CD4-positive, alpha-beta T cell (primary cell): ENCODE results near the gene NISCH. TPM values are rescaled to one million over a fixed set of nuclear protein-coding genes. Genes with fewer than 3 reads are reported as not detected.
A peak's percentile ranks its signal among the peaks of the same experiment; 100 is the strongest.

Experiments
- ATAC-seq: fragments of 200-7000 bp; cut with Tn5 transposase; one replicate; pipeline ENCODE4 v1.10.0; 2022; ENCODE audit warnings: mild to moderate bottlenecking; ENCODE audit not compliant: poor library complexity
- CTCF ChIA-PET: fragments of 350-600 bp; sonication (Branson Sonifier 250); formaldehyde crosslinking; loops from one replicate; lab custom pipeline; 2021; ENCODE audit warnings: antibody characterized with exemption, inconsistent platforms; lab: Charles Lee
- POLR2A ChIA-PET: fragments of 350-600 bp; sonication (Branson Sonifier 250); formaldehyde crosslinking; loops from one replicate; lab custom pipeline; 2021; ENCODE audit warnings: antibody characterized with exemption, inconsistent platforms; lab: Charles Lee
- DNase-seq, 14 experiments: peaks; one replicate each; pipeline ENCODE4 v3.0.0-alpha.2; 2013 to 2020; ENCODE audit warnings: mixed read lengths in 2 of 14
- H3K27ac ChIP-seq, 2 donors: one replicate each; pipeline versions ENCODE4 v1.5.1 to v1.7.0; 2013; ENCODE audit warnings: low read length in 2 of 2, low read depth in 1 of 2, mild to moderate bottlenecking in 1 of 2
- H3K27me3 ChIP-seq, 2 experiments: 1 replicate in 1 of 2; 2 replicates in 1 of 2; pipeline versions ENCODE4 v1.6.1 to v1.7.0; 2013; ENCODE audit warnings: low read length in 2 of 2, control low read depth in 1 of 2, mild to moderate bottlenecking in 1 of 2, moderate library complexity in 1 of 2; ENCODE audit not compliant: insufficient read depth in 2 of 2, control insufficient read depth in 1 of 2
- H3K36me3 ChIP-seq: one replicate; pipeline ENCODE4 v1.6.1; 2013; ENCODE audit warnings: low read length, control low read depth; ENCODE audit not compliant: insufficient read depth
- H3K4me1 ChIP-seq: one replicate; pipeline ENCODE4 v1.6.1; 2013; ENCODE audit warnings: low read length, control low read depth; ENCODE audit not compliant: insufficient read depth
- H3K4me3 ChIP-seq: one replicate; pipeline ENCODE4 v1.5.1; 2013; ENCODE audit warnings: mild to moderate bottlenecking, low read length, moderate library complexity
- H3K9me3 ChIP-seq, 2 experiments: 1 replicate in 1 of 2; 2 replicates in 1 of 2; pipeline versions ENCODE4 v1.6.1 to v1.7.0; 2013; ENCODE audit warnings: low read length in 2 of 2, mild to moderate bottlenecking in 2 of 2, control low read depth in 1 of 2, moderate library complexity in 1 of 2; ENCODE audit not compliant: control insufficient read depth in 1 of 2, insufficient read depth in 1 of 2
- H3K27ac Mint-ChIP-seq: one replicate; pipeline ENCODE4 v1.8.0; 2020; ENCODE audit warnings: mixed read lengths
- H3K27me3 Mint-ChIP-seq: one replicate; pipeline ENCODE4 v1.8.0; 2021; ENCODE audit warnings: mixed read lengths
- H3K36me3 Mint-ChIP-seq: one replicate; pipeline ENCODE4 v1.8.0; 2021; ENCODE audit warnings: low read depth, mixed read lengths
- H3K4me1 Mint-ChIP-seq: one replicate; pipeline ENCODE4 v1.8.0; 2021; ENCODE audit warnings: low read depth, mixed read lengths
- H3K4me3 Mint-ChIP-seq: one replicate; pipeline ENCODE4 v1.8.0; 2020; ENCODE audit warnings: mild to moderate bottlenecking, mixed read lengths
- H3K9me3 Mint-ChIP-seq: one replicate; pipeline ENCODE4 v1.8.0; 2020; ENCODE audit warnings: mixed read lengths
- intact Hi-C, 2 experiments: fragments of 100-400 bp; cut with DNase I in 1 of 2; cut with micrococcal nuclease in 1 of 2; formaldehyde crosslinking; loops; one replicate each; pipeline versions ENCODE4 v1.15.1 to v1.9.0; 2023 to 2025; cut with DNase I, micrococcal nuclease
- total RNA-seq, 174 experiments: library from RNA in 2 of 174; stranded (reverse) in 2 of 174; gene quantifications; one replicate each; pipeline ENCODE4 v1.2.3 and lab custom pipeline; 2021 to 2026
- TF ChIP-seq, protein P1 (sequence below): fragments of 200-600 bp; IDR thresholded peaks from one replicate; pipeline ENCODE4 v1.8.0; 2022; ENCODE audit warnings: antibody characterized with exemption, mild to moderate bottlenecking

The NISCH gene
- total RNA-seq, 2 experiments from 2014 or later: 160 to 163 TPM

DNA sequence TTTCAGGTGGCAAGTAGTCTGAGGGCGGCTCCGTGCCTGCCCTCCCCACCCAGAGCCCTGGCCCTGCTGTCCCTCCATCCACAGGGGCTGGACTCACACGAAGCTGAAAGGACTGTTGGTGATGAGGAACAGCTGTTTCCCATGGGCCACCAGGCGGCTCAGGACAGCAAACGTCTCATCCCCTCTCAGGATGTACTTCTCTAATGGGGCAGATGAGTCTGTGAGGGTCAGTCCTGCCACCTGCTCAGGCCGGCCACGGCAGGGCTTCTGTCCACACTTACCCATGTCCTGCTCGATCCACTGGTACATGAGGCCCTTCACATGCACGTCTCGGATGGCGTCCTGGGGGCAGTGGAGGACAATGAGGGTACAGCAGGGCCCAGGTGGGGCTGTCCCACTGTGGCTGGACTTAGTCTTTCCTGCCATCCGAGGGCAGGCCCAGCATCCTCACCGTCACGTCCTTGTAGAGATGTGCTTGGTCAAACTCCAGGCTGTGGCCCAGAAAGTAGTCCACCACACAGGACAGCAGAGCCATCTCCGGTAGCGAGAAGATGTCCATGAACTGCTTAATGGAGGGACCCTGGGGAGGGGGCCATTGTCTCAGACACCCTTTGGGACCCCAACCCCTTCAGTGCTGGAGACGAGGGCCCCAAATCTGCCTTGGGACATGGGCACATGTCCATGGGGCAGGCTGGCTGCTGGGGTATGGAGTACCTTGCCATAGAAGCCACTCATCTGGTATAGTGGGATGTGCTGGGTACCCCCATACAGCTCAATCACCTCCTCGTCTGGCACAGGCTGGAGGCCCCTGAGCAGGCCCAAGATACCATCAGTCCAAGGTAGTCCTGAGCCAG lies 72.6 kb downstream of the NISCH start:
- H3K27ac Mint-ChIP-seq: no peak overlapping the region
- H3K4me1 Mint-ChIP-seq: no peaks in the 10 kb centered on the region
- Histone ChIP-seq H3K4me1 (peaks cover 12% of the 10 kb centered on the region), H3K27ac (no peak overlapping the region), H3K9me3 (no peaks in the 10 kb centered on the region), H3K27me3 (peaks cover 0 to 3% of the 10 kb centered on the region in 2 experiments), H3K4me3 (no peak overlapping the region), H3K36me3 (no peaks in the 10 kb centered on the region)
- intact Hi-C loops: no loop called here
- no peaks in the 10 kb centered on the region for H3K9me3 Mint-ChIP-seq
- CTCF ChIA-PET: no interaction called here
- no peak overlapping the region for H3K4me3 Mint-ChIP-seq
- H3K36me3 Mint-ChIP-seq: no peaks in the 10 kb centered on the region
- TF ChIP-seq, protein P1, sequence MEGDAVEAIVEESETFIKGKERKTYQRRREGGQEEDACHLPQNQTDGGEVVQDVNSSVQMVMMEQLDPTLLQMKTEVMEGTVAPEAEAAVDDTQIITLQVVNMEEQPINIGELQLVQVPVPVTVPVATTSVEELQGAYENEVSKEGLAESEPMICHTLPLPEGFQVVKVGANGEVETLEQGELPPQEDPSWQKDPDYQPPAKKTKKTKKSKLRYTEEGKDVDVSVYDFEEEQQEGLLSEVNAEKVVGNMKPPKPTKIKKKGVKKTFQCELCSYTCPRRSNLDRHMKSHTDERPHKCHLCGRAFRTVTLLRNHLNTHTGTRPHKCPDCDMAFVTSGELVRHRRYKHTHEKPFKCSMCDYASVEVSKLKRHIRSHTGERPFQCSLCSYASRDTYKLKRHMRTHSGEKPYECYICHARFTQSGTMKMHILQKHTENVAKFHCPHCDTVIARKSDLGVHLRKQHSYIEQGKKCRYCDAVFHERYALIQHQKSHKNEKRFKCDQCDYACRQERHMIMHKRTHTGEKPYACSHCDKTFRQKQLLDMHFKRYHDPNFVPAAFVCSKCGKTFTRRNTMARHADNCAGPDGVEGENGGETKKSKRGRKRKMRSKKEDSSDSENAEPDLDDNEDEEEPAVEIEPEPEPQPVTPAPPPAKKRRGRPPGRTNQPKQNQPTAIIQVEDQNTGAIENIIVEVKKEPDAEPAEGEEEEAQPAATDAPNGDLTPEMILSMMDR: no peak
- POLR2A ChIA-PET: interaction anchor here (0.5 kb wide), 1 partner anchor 189 kb away, joined by 3 read pairs; no protein-coding TSS in a partner anchor
- ATAC-seq (no peak), DNase-seq (no peak)
- H3K27me3 Mint-ChIP-seq: no peaks in the 10 kb centered on the region

DNA sequence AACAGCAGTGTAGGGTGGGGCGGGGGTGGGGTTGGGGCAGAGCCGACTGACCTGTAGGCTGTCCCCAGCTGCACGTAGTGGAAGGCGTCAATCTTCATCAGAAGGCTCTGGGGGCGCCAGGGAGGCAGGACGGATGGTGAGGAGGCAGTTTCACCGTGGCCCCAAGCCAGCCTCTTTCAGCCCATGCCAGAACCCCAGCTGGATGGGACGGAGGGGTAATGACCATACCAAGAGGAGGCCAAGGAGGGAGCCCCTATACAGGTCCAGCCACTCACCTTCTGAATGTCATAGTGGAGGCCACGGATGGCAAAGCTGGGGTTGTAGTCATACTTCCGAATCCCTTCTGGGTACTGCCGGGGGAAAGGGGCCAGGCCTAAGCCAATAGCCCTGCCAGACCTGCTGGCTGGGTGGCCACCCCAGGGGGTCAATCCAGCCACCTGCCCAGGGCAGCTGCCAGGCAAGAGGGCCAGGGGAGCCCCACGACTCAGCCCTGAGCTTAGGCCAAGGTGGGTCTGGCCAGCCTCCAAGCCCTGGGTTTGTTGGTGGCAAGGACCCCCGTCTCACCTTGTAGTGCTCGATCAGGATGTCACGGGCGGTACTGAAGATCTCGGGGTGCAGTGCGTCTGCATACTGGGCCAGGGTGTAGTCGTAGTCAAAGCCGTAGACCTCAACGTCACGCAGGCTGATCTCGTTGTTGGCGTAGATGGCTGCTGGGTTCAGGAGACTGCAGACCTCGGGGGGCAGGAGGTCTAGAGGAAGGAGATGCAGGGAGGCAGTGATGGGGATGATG lies 73.4 kb downstream of the NISCH start:
- peaks cover 15% of the 10 kb centered on the region for H3K4me1 ChIP-seq
- no peaks in the 10 kb centered on the region for H3K27me3 Mint-ChIP-seq
- H3K4me1 Mint-ChIP-seq: no peaks in the 10 kb centered on the region
- TF ChIP-seq, protein P1: no peak
- ChIA-PET POLR2A (no interaction called here), CTCF (no interaction called here)
- H3K9me3 Mint-ChIP-seq: no peaks in the 10 kb centered on the region
- H3K27ac Mint-ChIP-seq: no peak overlapping the region
- no peaks in the 10 kb centered on the region for H3K36me3 Mint-ChIP-seq
- DNase-seq: no peak
- H3K27ac ChIP-seq: no peak overlapping the region
- no peak overlapping the region for H3K4me3 Mint-ChIP-seq
- no peak overlapping the region for H3K4me3 ChIP-seq
- intact Hi-C loops: no loop called here
- no peak for ATAC-seq
- H3K27me3 ChIP-seq: peaks cover 0 to 3% of the 10 kb centered on the region in 2 experiments
- H3K9me3 ChIP-seq: no peaks in the 10 kb centered on the region
- no peaks in the 10 kb centered on the region for H3K36me3 ChIP-seq

DNA sequence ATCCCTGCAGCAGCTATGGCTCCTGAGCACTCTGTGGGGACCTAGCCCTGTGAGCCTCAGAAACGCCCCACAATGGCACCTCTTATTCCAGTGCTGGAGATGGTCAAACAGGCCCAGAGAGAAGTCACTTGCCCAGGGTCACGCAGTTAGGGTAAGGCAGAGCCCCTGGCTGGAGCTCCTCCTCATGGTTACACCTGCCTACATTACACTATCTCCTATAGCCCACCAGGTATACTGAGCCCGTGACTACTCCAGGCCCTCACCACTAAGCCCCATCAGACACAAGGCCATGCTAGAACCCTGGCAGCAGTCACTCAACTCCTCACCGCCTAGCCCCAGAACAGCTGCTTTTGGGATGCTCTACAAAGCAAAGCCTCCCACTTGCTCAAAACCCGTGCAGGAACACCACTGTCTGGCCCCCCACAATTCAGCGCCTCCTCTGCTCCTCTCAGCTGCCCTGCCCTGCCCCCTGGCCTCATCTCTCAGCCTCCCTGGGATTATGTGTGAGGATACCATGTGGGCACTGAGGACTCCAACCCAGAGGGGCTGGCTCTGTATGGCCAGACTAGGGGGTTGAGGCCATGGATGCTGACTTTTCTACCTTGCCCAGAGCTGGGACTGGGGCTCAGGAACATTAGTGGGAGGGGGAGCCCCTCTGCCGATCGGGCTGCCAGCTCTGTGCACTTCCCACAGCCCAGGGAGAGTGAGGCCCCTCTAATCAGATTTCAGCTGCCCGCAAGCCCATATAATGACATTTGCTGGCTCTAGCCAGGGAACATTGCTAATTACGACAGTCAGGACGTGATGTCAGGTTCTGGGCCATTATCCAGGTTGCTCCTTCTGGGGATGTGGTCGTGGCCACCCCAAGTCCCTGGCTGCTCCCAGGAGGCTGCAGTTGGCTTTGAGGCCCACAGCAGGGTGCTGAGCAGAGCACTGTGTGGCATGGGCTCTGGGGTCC lies 74.3 kb downstream of the NISCH start:
- Histone ChIP-seq H3K4me1 (peaks cover 23% of the 10 kb centered on the region), H3K27ac (no peak overlapping the region), H3K27me3 (peaks cover 0 to 3% of the 10 kb centered on the region in 2 experiments), H3K4me3 (no peak overlapping the region), H3K9me3 (no peaks in the 10 kb centered on the region), H3K36me3 (no peaks in the 10 kb centered on the region)
- H3K9me3 Mint-ChIP-seq: no peaks in the 10 kb centered on the region
- no peak overlapping the region for H3K4me3 Mint-ChIP-seq
- no peaks in the 10 kb centered on the region for H3K36me3 Mint-ChIP-seq
- no peak overlapping the region for H3K27ac Mint-ChIP-seq
- intact Hi-C loops: loop anchor here in 1 of 2 experiments (10.0 kb wide), 3 partner anchors 335 to 1965 kb away; partner anchors contain the start of genes ALAS1, C3orf18, HEMK1 and STIMATE
- ChIA-PET CTCF (interaction anchor here (0.6 kb wide), 1 partner anchor 19 kb away, joined by 3 read pairs; no protein-coding TSS in a partner anchor), POLR2A (no interaction called here)
- H3K27me3 Mint-ChIP-seq: no peaks in the 10 kb centered on the region
- ATAC-seq (no peak), DNase-seq (peak in 1 of 14 experiments; percentile 24)
- no peaks in the 10 kb centered on the region for H3K4me1 Mint-ChIP-seq
- TF ChIP-seq, protein P1: no peak
